COLO829 (cell line): ENCODE data around the gene ST7L.
"Not testable (repeated sequence)": the region's sequence is repeated elsewhere in the genome, so short reads cannot be mapped to it uniquely, and the experiment has no call there.

Source experiments
- DNase-seq: peaks from one replicate; pipeline ENCODE4 v3.0.0; 2012; ENCODE audit warnings: low spot score

ST7L gene

GRCh38 chr1:112492076-112492475 lies 126.9 kb downstream of the ST7L start:
- no peak for DNase-seq

- DNase-seq, result no peak
Measured at GRCh38 chr1:112488141-112488540, 130.8 kb downstream of the ST7L start.

- not testable (repeated sequence) for DNase-seq
Measured at GRCh38 chr1:112487686-112488085, 131.3 kb downstream of the ST7L start.

GRCh38 chr1:112486063-112486462 lies 132.9 kb downstream of the ST7L start:
- not testable (repeated sequence) for DNase-seq

GRCh38 chr1:112478314-112478713 lies 140.6 kb downstream of the ST7L start:
- DNase-seq, result no peak

GRCh38 chr1:112477550-112477949 lies 141.4 kb downstream of the ST7L start:
- DNase-seq, result no peak
